Liver (tissue), 9 donors: Measurements from ENCODE around the gene TAS2R7. TPM values are rescaled to one million over a fixed set of nuclear protein-coding genes. Genes with fewer than 3 reads are reported as not detected.

ENCODE experiments used
- DNase-seq: peaks from one replicate; pipeline ENCODE4 v3.0.0-alpha.2; 2017; ENCODE audit warnings: low spot score
- H3K27ac ChIP-seq, 2 donors: one replicate each; pipeline ENCODE4 v1.7.0; 2013; ENCODE audit warnings: inconsistent platforms in 2 of 2, low read length in 2 of 2, control low read depth in 1 of 2, low read depth in 1 of 2, mild to moderate bottlenecking in 1 of 2
- H3K27me3 ChIP-seq, 4 donors: one replicate each; pipeline versions ENCODE4 v1.6.1 to v1.7.0; 2013; ENCODE audit warnings: low read length in 3 of 4, inconsistent platforms in 1 of 4, mild to moderate bottlenecking in 1 of 4, moderate library complexity in 1 of 4; ENCODE audit not compliant: control insufficient read depth in 4 of 4, insufficient read depth in 4 of 4
- H3K36me3 ChIP-seq, 4 donors: one replicate each; pipeline versions ENCODE4 v1.6.1 to v1.7.0; 2013; ENCODE audit warnings: low read length in 3 of 4, mild to moderate bottlenecking in 3 of 4, low read depth in 1 of 4, moderate library complexity in 1 of 4; ENCODE audit not compliant: control insufficient read depth in 4 of 4, insufficient read depth in 3 of 4
- H3K4me1 ChIP-seq, 4 donors: one replicate each; pipeline versions ENCODE4 v1.6.1 to v1.7.0; 2013; ENCODE audit warnings: low read length in 3 of 4, mild to moderate bottlenecking in 3 of 4, moderate library complexity in 1 of 4; ENCODE audit not compliant: control insufficient read depth in 4 of 4, insufficient read depth in 4 of 4
- H3K4me3 ChIP-seq, 3 donors: one replicate each; pipeline versions ENCODE4 v1.6.1 to v1.7.0; 2013; ENCODE audit warnings: low read length in 3 of 3, control low read depth in 1 of 3, low read depth in 1 of 3, mild to moderate bottlenecking in 1 of 3
- H3K9ac ChIP-seq, 2 donors: one replicate each; pipeline ENCODE4 v1.7.0; 2013; ENCODE audit warnings: low read length in 2 of 2, mild to moderate bottlenecking in 2 of 2, moderate library complexity in 2 of 2, control low read depth in 1 of 2, low read depth in 1 of 2
- H3K9me3 ChIP-seq, 4 donors: one replicate each; pipeline versions ENCODE4 v1.6.1 to v1.7.0; 2013; ENCODE audit warnings: low read length in 3 of 4; ENCODE audit not compliant: control insufficient read depth in 4 of 4
- EGR1 ChIP-seq, 2 donors: IDR thresholded peaks; 2 replicates each; pipeline ENCODE4 v1.6.1; 2016 to 2018; ENCODE audit warnings: antibody characterized with exemption in 2 of 2, low read depth in 2 of 2
- FOXA1 ChIP-seq: IDR thresholded peaks from 2 replicates; pipeline ENCODE4 v1.6.1; 2016; ENCODE audit warnings: antibody characterized with exemption
- FOXA2 ChIP-seq: IDR thresholded peaks from 2 replicates; pipeline ENCODE4 v1.6.1; 2016; ENCODE audit warnings: antibody characterized with exemption
- GABPA ChIP-seq, 2 donors: IDR thresholded peaks in 1 of 2; conservative IDR thresholded peaks in 1 of 2; 2 replicates each; pipeline ENCODE4 v1.6.1; 2016; ENCODE audit warnings: antibody characterized with exemption in 2 of 2, mild to moderate bottlenecking in 1 of 2, moderate library complexity in 1 of 2
- HNF4A ChIP-seq, 2 donors: conservative IDR thresholded peaks; 2 replicates each; pipeline ENCODE4 v1.6.1; 2016; ENCODE audit warnings: antibody characterized with exemption in 2 of 2, mild to moderate bottlenecking in 2 of 2
- HNF4G ChIP-seq: IDR thresholded peaks from 2 replicates; pipeline ENCODE4 v1.6.1; 2016; ENCODE audit warnings: antibody characterized with exemption
- JUND ChIP-seq, 2 donors: IDR thresholded peaks; 2 replicates each; pipeline ENCODE4 v1.6.1; 2016; ENCODE audit warnings: antibody characterized with exemption in 2 of 2
- NR2F2 ChIP-seq: IDR thresholded peaks from 2 replicates; pipeline ENCODE4 v1.6.1; 2016; ENCODE audit warnings: antibody characterized with exemption
- RAD21 ChIP-seq, 2 donors: IDR thresholded peaks; 2 replicates each; pipeline ENCODE4 v1.6.1; 2016; ENCODE audit warnings: antibody characterized with exemption in 2 of 2, mild to moderate bottlenecking in 2 of 2
- RXRA ChIP-seq, 2 donors: IDR thresholded peaks; 2 replicates each; pipeline ENCODE4 v1.6.1; 2017 to 2018; ENCODE audit warnings: antibody characterized with exemption in 2 of 2, mild to moderate bottlenecking in 1 of 2
- SP1 ChIP-seq: IDR thresholded peaks from 2 replicates; pipeline ENCODE4 v1.6.1; 2018; ENCODE audit warnings: antibody characterized with exemption, mild to moderate bottlenecking
- TAF1 ChIP-seq: conservative IDR thresholded peaks from 2 replicates; pipeline ENCODE4 v1.6.1; 2016; ENCODE audit warnings: antibody characterized with exemption, mild to moderate bottlenecking
- YY1 ChIP-seq: IDR thresholded peaks from 2 replicates; pipeline ENCODE4 v1.6.1; 2016; ENCODE audit warnings: antibody characterized with exemption, mild to moderate bottlenecking
- WGBS: extraction: QIAGEN DNeasy Blood & Tissue Kit; methylation state at CpG from one replicate; pipeline ENCODE4 v1.1.7; 2013; 5-methylcytosine and 5-hydroxymethylcytosine counted together
- polyA plus RNA-seq, 2 donors: library from polyadenylated mRNA; stranded (reverse) in 1 of 2; unstranded in 1 of 2; fragments of 200-250 nt in 1 of 2; fragments of >200 nt in 1 of 2; fragmentation: Nextera tagmentation in 1 of 2; extraction: Ambion mirVana in 1 of 2; gene quantifications; one replicate each; pipeline versions ENCODE4 v1.2.1 to v1.2.3, GENCODE V29; 2013 to 2015
- total RNA-seq, 2 donors: library from RNA; depleted of rRNA; stranded (reverse); fragments of >200 nt; gene quantifications; one replicate each; pipeline ENCODE4 v1.2.3, GENCODE V29; 2014
- TF ChIP-seq, protein P1 (sequence below): IDR thresholded peaks from 2 replicates; pipeline ENCODE4 v1.6.1; 2016; ENCODE audit warnings: antibody characterized with exemption
- TF ChIP-seq, protein P2 (sequence below): IDR thresholded peaks from 2 replicates; pipeline ENCODE4 v1.6.1; 2016; ENCODE audit warnings: antibody characterized with exemption
- TF ChIP-seq, protein P3 (sequence below): IDR thresholded peaks from 2 replicates; pipeline ENCODE4 v1.6.1; 2016; ENCODE audit warnings: antibody characterized with exemption, mild to moderate bottlenecking
- TF ChIP-seq, protein P4 (sequence below): IDR thresholded peaks from 2 replicates; pipeline ENCODE4 v1.6.1; 2016; ENCODE audit warnings: antibody characterized with exemption
- TF ChIP-seq, protein P5 (sequence below): fragments of 150-350 bp; IDR thresholded peaks from 2 replicates; pipeline ENCODE4 v1.5.1; 2017; ENCODE audit warnings: improper control_type of control experiment, low read depth, low read length; ENCODE audit not compliant: missing input control
- donor health status: healthy.
- donor health status: healthy.
- donor health status: healthy.
- donor health status: healthy.
- donor health status: healthy.

Gene TAS2R7
- total and polyA plus RNA-seq, 4 donors = 0.42 TPM; not detected in 3

DNA sequence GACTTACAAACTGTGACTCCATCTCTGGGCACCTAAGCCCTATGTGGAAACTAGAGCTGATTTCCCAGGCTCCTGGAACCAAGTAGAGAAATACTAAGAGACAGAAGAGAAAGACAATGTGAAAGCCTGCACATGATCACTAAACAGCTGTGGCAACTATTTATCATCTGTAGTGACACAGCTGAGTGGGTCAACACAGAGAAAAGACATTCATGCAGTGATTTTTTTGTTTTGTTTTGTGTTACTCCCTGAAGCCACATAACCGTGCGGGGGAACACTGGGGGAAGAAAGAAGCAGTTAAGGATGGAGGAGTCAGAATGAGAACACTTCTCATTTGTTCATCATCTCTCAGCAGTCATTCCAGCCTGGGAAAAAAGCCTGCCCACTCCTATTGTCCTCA, 45.3 kb upstream of the TAS2R7 start:
- Histone ChIP-seq H3K36me3 (peaks cover 0 to 5% (median 3%) of the 10 kb centered on the region in 4 donors), H3K4me1 (no peaks in the 10 kb centered on the region), H3K27ac (no peak overlapping the region), H3K4me3 (no peak overlapping the region), H3K27me3 (no peaks in the 10 kb centered on the region), H3K9ac (no peak overlapping the region), H3K9me3 (no peaks in the 10 kb centered on the region)
- no peak for DNase-seq
- TF ChIP-seq EGR1 (IDR thresholded peaks at IDR 0.05; ENCODE audit: low read depth in 2 of 2) = no peak
- no peak for TF ChIP-seq JUND (IDR thresholded peaks at IDR 0.05)
- TF ChIP-seq, protein P1, sequence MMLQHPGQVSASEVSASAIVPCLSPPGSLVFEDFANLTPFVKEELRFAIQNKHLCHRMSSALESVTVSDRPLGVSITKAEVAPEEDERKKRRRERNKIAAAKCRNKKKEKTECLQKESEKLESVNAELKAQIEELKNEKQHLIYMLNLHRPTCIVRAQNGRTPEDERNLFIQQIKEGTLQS = no peak
- no peak for TF ChIP-seq HNF4G
- no peak for TF ChIP-seq YY1
- TF ChIP-seq SP1 = no peak
- no peak for TF ChIP-seq NR2F2
- TF ChIP-seq RAD21 (IDR thresholded peaks at IDR 0.05) = no peak
- TF ChIP-seq HNF4A (conservative IDR thresholded peaks at IDR 0.05) = no peak
- no peak for TF ChIP-seq FOXA2
- TF ChIP-seq, protein P2, sequence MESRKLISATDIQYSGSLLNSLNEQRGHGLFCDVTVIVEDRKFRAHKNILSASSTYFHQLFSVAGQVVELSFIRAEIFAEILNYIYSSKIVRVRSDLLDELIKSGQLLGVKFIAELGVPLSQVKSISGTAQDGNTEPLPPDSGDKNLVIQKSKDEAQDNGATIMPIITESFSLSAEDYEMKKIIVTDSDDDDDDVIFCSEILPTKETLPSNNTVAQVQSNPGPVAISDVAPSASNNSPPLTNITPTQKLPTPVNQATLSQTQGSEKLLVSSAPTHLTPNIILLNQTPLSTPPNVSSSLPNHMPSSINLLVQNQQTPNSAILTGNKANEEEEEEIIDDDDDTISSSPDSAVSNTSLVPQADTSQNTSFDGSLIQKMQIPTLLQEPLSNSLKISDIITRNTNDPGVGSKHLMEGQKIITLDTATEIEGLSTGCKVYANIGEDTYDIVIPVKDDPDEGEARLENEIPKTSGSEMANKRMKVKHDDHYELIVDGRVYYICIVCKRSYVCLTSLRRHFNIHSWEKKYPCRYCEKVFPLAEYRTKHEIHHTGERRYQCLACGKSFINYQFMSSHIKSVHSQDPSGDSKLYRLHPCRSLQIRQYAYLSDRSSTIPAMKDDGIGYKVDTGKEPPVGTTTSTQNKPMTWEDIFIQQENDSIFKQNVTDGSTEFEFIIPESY = no peak
- no peak for TF ChIP-seq TAF1
- TF ChIP-seq RXRA (IDR thresholded peaks at IDR 0.05) = no peak
- TF ChIP-seq, protein P3, sequence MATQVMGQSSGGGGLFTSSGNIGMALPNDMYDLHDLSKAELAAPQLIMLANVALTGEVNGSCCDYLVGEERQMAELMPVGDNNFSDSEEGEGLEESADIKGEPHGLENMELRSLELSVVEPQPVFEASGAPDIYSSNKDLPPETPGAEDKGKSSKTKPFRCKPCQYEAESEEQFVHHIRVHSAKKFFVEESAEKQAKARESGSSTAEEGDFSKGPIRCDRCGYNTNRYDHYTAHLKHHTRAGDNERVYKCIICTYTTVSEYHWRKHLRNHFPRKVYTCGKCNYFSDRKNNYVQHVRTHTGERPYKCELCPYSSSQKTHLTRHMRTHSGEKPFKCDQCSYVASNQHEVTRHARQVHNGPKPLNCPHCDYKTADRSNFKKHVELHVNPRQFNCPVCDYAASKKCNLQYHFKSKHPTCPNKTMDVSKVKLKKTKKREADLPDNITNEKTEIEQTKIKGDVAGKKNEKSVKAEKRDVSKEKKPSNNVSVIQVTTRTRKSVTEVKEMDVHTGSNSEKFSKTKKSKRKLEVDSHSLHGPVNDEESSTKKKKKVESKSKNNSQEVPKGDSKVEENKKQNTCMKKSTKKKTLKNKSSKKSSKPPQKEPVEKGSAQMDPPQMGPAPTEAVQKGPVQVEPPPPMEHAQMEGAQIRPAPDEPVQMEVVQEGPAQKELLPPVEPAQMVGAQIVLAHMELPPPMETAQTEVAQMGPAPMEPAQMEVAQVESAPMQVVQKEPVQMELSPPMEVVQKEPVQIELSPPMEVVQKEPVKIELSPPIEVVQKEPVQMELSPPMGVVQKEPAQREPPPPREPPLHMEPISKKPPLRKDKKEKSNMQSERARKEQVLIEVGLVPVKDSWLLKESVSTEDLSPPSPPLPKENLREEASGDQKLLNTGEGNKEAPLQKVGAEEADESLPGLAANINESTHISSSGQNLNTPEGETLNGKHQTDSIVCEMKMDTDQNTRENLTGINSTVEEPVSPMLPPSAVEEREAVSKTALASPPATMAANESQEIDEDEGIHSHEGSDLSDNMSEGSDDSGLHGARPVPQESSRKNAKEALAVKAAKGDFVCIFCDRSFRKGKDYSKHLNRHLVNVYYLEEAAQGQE = no peak
- 69% methylated on average over 2 of the region's 2 CpGs for WGBS

DNA sequence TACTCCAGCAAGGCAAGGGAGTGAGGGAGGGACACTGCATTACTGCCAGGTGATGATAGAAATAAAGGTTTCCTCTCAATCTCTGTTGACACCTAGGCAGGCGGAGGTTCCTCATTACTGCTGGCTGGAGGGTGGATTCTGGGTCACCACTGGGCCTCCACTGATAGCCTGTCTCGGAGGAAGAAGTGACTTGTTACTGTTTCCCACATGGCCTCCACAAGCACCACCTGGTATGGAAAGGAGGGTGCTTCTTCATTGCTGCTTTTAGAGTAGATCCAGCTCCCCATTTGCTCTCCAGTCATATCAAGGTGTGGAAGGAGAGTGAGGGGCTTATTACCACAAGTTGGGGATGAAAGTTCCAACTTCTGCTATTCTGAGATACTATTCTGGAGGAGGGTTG, 40.4 kb upstream of the TAS2R7 start:
- H3K27ac ChIP-seq = no peak overlapping the region
- no peak overlapping the region for H3K4me3 ChIP-seq

More for the DNA sequence above, 40.4 kb upstream of the TAS2R7 start:
- Histone ChIP-seq H3K4me1 (no peaks in the 10 kb centered on the region), H3K36me3 (peaks cover 0 to 5% (median 2%) of the 10 kb centered on the region in 4 donors), H3K9ac (no peak overlapping the region), H3K9me3 (no peaks in the 10 kb centered on the region), H3K27me3 (no peaks in the 10 kb centered on the region)
- DNase-seq = no peak
- TF ChIP-seq GABPA (IDR thresholded peaks at IDR 0.05 in 1 of 2, conservative IDR thresholded peaks at IDR 0.05 in 1 of 2) = no peak
- TF ChIP-seq JUND (IDR thresholded peaks at IDR 0.05) = no peak
- TF ChIP-seq, protein P4, sequence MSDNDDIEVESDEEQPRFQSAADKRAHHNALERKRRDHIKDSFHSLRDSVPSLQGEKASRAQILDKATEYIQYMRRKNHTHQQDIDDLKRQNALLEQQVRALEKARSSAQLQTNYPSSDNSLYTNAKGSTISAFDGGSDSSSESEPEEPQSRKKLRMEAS = no peak
- TF ChIP-seq, protein P1 = no peak
- TF ChIP-seq EGR1 (IDR thresholded peaks at IDR 0.05; ENCODE audit: low read depth in 2 of 2) = no peak
- TF ChIP-seq, protein P3 = no peak
- TF ChIP-seq, protein P5, sequence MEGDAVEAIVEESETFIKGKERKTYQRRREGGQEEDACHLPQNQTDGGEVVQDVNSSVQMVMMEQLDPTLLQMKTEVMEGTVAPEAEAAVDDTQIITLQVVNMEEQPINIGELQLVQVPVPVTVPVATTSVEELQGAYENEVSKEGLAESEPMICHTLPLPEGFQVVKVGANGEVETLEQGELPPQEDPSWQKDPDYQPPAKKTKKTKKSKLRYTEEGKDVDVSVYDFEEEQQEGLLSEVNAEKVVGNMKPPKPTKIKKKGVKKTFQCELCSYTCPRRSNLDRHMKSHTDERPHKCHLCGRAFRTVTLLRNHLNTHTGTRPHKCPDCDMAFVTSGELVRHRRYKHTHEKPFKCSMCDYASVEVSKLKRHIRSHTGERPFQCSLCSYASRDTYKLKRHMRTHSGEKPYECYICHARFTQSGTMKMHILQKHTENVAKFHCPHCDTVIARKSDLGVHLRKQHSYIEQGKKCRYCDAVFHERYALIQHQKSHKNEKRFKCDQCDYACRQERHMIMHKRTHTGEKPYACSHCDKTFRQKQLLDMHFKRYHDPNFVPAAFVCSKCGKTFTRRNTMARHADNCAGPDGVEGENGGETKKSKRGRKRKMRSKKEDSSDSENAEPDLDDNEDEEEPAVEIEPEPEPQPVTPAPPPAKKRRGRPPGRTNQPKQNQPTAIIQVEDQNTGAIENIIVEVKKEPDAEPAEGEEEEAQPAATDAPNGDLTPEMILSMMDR = no peak
- TF ChIP-seq, protein P2 = no peak
- no peak for TF ChIP-seq SP1
- TF ChIP-seq HNF4A (conservative IDR thresholded peaks at IDR 0.05) = no peak
- no peak for TF ChIP-seq YY1
- TF ChIP-seq FOXA1 = no peak
- WGBS = 95% methylated on average over 2 of the region's 2 CpGs
